GM18505 (cell line): Measurements from ENCODE around the gene ACIN1.

Experiments used
- ATAC-seq: cut with Tn5 transposase; IDR thresholded peaks from one replicate; pipeline ENCODE4 v1.9.1; 2021; ENCODE audit not compliant: unreplicated experiment
- POLR2A ChIP-seq: IDR thresholded peaks from 4 replicates; pipeline ENCODE4 v1.6.1; 2011; ENCODE audit warnings: borderline replicate concordance; ENCODE audit not compliant: insufficient read depth, insufficient read length; ENCODE audit errors: extremely low read depth

The ACIN1 gene

GRCh38 chr14:23035303-23036144 lies 59.4 kb downstream of the ACIN1 start:
- no peak for TF ChIP-seq POLR2A
- ATAC-seq = no peak

GRCh38 chr14:23034498-23035302 lies 60.2 kb downstream of the ACIN1 start, which contains the start of gene PSMB5:
TSS of gene PSMB5 (minus strand) at chr14:23034900. CDS start at chr14:23034881, 19 bp downstream.
- ATAC-seq = peak; percentile 89
- TF ChIP-seq POLR2A = peak; percentile 89

GRCh38 chr14:23033801-23034497 lies 61.0 kb downstream of the ACIN1 start:
- no peak for ATAC-seq
- TF ChIP-seq POLR2A = no peak

GRCh38 chr14:23033251-23033727 lies 61.6 kb downstream of the ACIN1 start:
- ATAC-seq = no peak
- no peak for TF ChIP-seq POLR2A

- no peak for ATAC-seq
- TF ChIP-seq POLR2A = no peak
Measured at GRCh38 chr14:23030936-23031335, 64.0 kb downstream of the ACIN1 start.

GRCh38 chr14:23028799-23029198 lies 66.1 kb downstream of the ACIN1 start:
- no peak for ATAC-seq

GRCh38 chr14:23025151-23025814 lies 69.7 kb downstream of the ACIN1 start:
- ATAC-seq = no peak
- no peak for TF ChIP-seq POLR2A

More at GRCh38 chr14:23028799-23029198, 66.1 kb downstream of the ACIN1 start:
- TF ChIP-seq POLR2A = no peak

GRCh38 chr14:23024612-23025075 lies 70.3 kb downstream of the ACIN1 start:
- ATAC-seq = no peak
- TF ChIP-seq POLR2A = no peak

- ATAC-seq = no peak
- TF ChIP-seq POLR2A = no peak
Measured at GRCh38 chr14:23023795-23024152, 71.2 kb downstream of the ACIN1 start.

- TF ChIP-seq POLR2A = no peak
- no peak for ATAC-seq
Measured at GRCh38 chr14:23023022-23023794, 71.7 kb downstream of the ACIN1 start.

GRCh38 chr14:23021889-23022442 lies 73.0 kb downstream of the ACIN1 start:
- TF ChIP-seq POLR2A = no peak
- ATAC-seq = no peak
